ENCODE results near the gene GSG1.

Gene GSG1

GRCh38 chr12:13075786-13076570, 27.5 kb downstream of the GSG1 start:
- Histone ChIP-seq H3K27ac (no peak overlapping the region), H3K4me2 (ENCODE audit: low read length) (no peak overlapping the region), H3K27me3 (ENCODE audit: control insufficient read depth, insufficient read depth, low read length) (no peaks in the 10 kb centered on the region), H3K4me3 (ENCODE audit: low read depth, low read length) (no peak overlapping the region), H3K9ac (no peak overlapping the region), H2AFZ (no peak overlapping the region), H3K4me1 (no peaks in the 10 kb centered on the region), H3K36me3 (ENCODE audit: control insufficient read depth, insufficient read depth, low read length) (no peaks in the 10 kb centered on the region), H3K79me2 (no peaks in the 10 kb centered on the region), H3K9me3 (ENCODE audit: control insufficient read depth, low read length) (no peaks in the 10 kb centered on the region)
- no peak for TF ChIP-seq CTCF (IDR thresholded peaks at IDR 0.05)

GRCh38 chr12:13075118-13075480, 28.4 kb downstream of the GSG1 start:
- H3K4me3 ChIP-seq (ENCODE audit: low read depth, low read length): no peak overlapping the region
- no peaks in the 10 kb centered on the region for H3K79me2 ChIP-seq
- no peak overlapping the region for H3K27ac ChIP-seq
- TF ChIP-seq CTCF (IDR thresholded peaks at IDR 0.05): no peak
- no peaks in the 10 kb centered on the region for H3K36me3 ChIP-seq (ENCODE audit: control insufficient read depth, insufficient read depth, low read length)
- no peak overlapping the region for H2AFZ ChIP-seq
- H3K9ac ChIP-seq: no peak overlapping the region
- H3K4me1 ChIP-seq: no peaks in the 10 kb centered on the region
- H3K27me3 ChIP-seq (ENCODE audit: control insufficient read depth, insufficient read depth, low read length): no peaks in the 10 kb centered on the region
- H3K9me3 ChIP-seq (ENCODE audit: control insufficient read depth, low read length): no peaks in the 10 kb centered on the region
- no peak overlapping the region for H3K4me2 ChIP-seq (ENCODE audit: low read length)

GRCh38 chr12:13074396-13075117, 28.9 kb downstream of the GSG1 start:
- no peaks in the 10 kb centered on the region for H3K79me2 ChIP-seq
- no peaks in the 10 kb centered on the region for H3K4me1 ChIP-seq
- H3K4me3 ChIP-seq (ENCODE audit: low read depth, low read length): no peak overlapping the region
- no peak overlapping the region for H3K9ac ChIP-seq
- H3K27ac ChIP-seq: no peak overlapping the region
- H3K4me2 ChIP-seq (ENCODE audit: low read length): no peak overlapping the region
- no peaks in the 10 kb centered on the region for H3K9me3 ChIP-seq (ENCODE audit: control insufficient read depth, low read length)
- H3K36me3 ChIP-seq (ENCODE audit: control insufficient read depth, insufficient read depth, low read length): no peaks in the 10 kb centered on the region
- no peak for TF ChIP-seq CTCF (IDR thresholded peaks at IDR 0.05)
- H2AFZ ChIP-seq: no peak overlapping the region
- H3K27me3 ChIP-seq (ENCODE audit: control insufficient read depth, insufficient read depth, low read length): no peaks in the 10 kb centered on the region

GRCh38 chr12:13073173-13073572, 30.3 kb downstream of the GSG1 start:
- Histone ChIP-seq H3K4me1 (no peaks in the 10 kb centered on the region), H3K9me3 (ENCODE audit: control insufficient read depth, low read length) (no peaks in the 10 kb centered on the region), H2AFZ (no peak overlapping the region), H3K79me2 (no peaks in the 10 kb centered on the region), H3K9ac (no peak overlapping the region), H3K27me3 (ENCODE audit: control insufficient read depth, insufficient read depth, low read length) (no peaks in the 10 kb centered on the region), H3K4me2 (ENCODE audit: low read length) (no peak overlapping the region), H3K36me3 (ENCODE audit: control insufficient read depth, insufficient read depth, low read length) (no peaks in the 10 kb centered on the region), H3K4me3 (ENCODE audit: low read depth, low read length) (no peak overlapping the region), H3K27ac (no peak overlapping the region)
- TF ChIP-seq CTCF (IDR thresholded peaks at IDR 0.05): no peak

Data from parathyroid adenoma (tissue), 2 donors.